Left lung (tissue), 10 donors: ENCODE measurements around the gene ESYT1. TPM values are rescaled to one million over a fixed set of nuclear protein-coding genes. Genes with fewer than 3 reads are reported as not detected.

ENCODE experiments used
- ATAC-seq: fragments of 200-7000 bp; cut with Tn5 transposase; one replicate; pipeline ENCODE4 v1.9.1; 2020; ENCODE audit warnings: moderate library complexity
- DNase-seq, 4 donors: peaks; one replicate each; pipeline ENCODE4 v3.0.0-alpha.2; 2013 to 2020
- H3K27ac ChIP-seq, 2 donors: fragments of 200-600 bp; sonication (generic) in 1 of 2; one replicate each; pipeline versions ENCODE4 v1.5.0 to v1.8.0; 2020 to 2021
- H3K27me3 ChIP-seq, 2 donors: fragments of 200-600 bp; sonication (generic) in 1 of 2; one replicate each; pipeline versions ENCODE4 v1.5.0 to v1.8.0; 2020 to 2021
- H3K36me3 ChIP-seq, 2 donors: fragments of 200-600 bp; sonication (generic) in 1 of 2; one replicate each; pipeline versions ENCODE4 v1.5.0 to v1.8.0; 2020 to 2021
- H3K4me1 ChIP-seq, 2 donors: fragments of 200-600 bp; one replicate each; pipeline ENCODE4 v1.8.0; 2021
- H3K4me3 ChIP-seq, 2 donors: fragments of 200-600 bp; sonication (generic) in 1 of 2; one replicate each; pipeline versions ENCODE4 v1.5.0 to v1.8.0; 2020 to 2021; ENCODE audit warnings: mild to moderate bottlenecking in 1 of 2
- H3K9me3 ChIP-seq, 2 donors: fragments of 200-600 bp; sonication (generic) in 1 of 2; one replicate each; pipeline versions ENCODE4 v1.5.0 to v1.8.0; 2020 to 2021
- intact Hi-C, 2 donors: fragments of 100-400 bp; cut with DNase I; formaldehyde crosslinking; loops; one replicate each; pipeline versions ENCODE4 v1.11.2 to v1.14.2; 2022
- polyA plus RNA-seq, 6 donors: library from polyadenylated mRNA; unstranded; fragments of 120-200 nt; gene quantifications; one replicate each; pipeline ENCODE4 v1.2.1, GENCODE V29; 2013; ENCODE audit not compliant: insufficient read length in 6 of 6
- total RNA-seq, 2 donors: library from RNA; stranded (reverse); fragmentation: NEBNext Ultra II Directional; extraction: Animal tissue kit (Norgen Biotek cat#: 25700); gene quantifications; one replicate each; pipeline ENCODE4 v1.2.1, GENCODE V29; 2021
- TF ChIP-seq, protein P1 (sequence below), 2 donors: fragments of 200-600 bp; sonication (generic) in 1 of 2; IDR thresholded peaks; one replicate each; pipeline versions ENCODE4 v1.5.0 to v1.8.0; 2021; ENCODE audit warnings: antibody characterized with exemption in 2 of 2
- donor health status: DM: no; HTN: yes; CAD: no.
- donor health status: DM: no; HTN: no; CAD: no.

The ESYT1 gene
- total and polyA plus RNA-seq, 8 donors: 80.9 to 116 (median 91.9) TPM

DNA sequence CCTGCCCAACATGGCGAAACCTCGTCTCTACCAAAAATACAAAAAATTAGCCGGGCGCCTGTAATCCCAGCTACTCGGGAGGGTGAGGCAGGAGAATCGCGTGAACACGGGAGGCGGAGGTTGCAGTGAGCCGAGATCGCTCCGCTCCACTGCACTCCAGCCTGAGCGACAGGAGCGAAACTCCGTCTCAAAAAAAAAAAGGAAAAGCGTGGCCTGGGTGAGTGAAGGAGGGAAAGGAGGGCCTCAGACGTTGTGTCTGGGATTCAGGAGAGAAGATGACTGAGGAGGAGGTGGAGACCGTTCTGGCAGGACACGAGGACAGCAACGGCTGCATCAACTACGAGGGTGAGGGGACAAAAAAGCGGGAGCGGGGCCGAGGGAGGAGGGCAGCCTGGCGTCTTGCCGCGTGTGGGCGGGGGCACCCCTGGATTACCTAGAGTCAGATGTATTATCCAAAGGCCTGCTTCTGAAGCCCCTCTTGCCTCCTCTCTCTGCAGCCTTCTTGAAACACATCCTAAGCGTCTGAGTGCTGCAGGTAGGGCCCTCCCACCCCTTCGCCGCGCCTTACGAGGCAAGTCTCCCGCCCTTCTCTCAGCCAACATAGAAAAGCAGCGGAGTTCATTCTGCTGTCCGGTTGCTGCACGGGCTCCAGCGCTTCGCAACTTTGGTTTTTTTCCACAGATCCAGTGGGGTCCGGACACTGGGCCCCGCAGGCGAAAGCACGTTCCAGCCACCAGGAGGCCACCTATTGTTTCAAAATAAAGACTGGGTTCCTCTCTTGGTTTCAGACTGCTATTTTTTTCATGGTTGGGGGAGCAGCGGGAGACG, 29.3 kb downstream of the ESYT1 start:
- H3K4me3 ChIP-seq: peak overlapping the region; percentile 47 to 88
- ATAC-seq (peak; percentile 56), DNase-seq (peak; percentile 66 to 93 (median 86))
- peak overlapping the region; percentile 94 to 97 for H3K27ac ChIP-seq
- TF ChIP-seq, protein P1, sequence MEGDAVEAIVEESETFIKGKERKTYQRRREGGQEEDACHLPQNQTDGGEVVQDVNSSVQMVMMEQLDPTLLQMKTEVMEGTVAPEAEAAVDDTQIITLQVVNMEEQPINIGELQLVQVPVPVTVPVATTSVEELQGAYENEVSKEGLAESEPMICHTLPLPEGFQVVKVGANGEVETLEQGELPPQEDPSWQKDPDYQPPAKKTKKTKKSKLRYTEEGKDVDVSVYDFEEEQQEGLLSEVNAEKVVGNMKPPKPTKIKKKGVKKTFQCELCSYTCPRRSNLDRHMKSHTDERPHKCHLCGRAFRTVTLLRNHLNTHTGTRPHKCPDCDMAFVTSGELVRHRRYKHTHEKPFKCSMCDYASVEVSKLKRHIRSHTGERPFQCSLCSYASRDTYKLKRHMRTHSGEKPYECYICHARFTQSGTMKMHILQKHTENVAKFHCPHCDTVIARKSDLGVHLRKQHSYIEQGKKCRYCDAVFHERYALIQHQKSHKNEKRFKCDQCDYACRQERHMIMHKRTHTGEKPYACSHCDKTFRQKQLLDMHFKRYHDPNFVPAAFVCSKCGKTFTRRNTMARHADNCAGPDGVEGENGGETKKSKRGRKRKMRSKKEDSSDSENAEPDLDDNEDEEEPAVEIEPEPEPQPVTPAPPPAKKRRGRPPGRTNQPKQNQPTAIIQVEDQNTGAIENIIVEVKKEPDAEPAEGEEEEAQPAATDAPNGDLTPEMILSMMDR (IDR thresholded peaks at IDR 0.05): peak; percentile 35 to 61
- peaks cover 0 to 31% of the 10 kb centered on the region in 2 donors for H3K36me3 ChIP-seq
- intact Hi-C loops: no loop called here
- no peaks in the 10 kb centered on the region for H3K27me3 ChIP-seq
- H3K4me1 ChIP-seq: peaks cover 21 to 49% of the 10 kb centered on the region in 2 donors
- H3K9me3 ChIP-seq: no peaks in the 10 kb centered on the region

- Histone ChIP-seq H3K27me3 (no peaks in the 10 kb centered on the region), H3K9me3 (no peaks in the 10 kb centered on the region), H3K4me3 (peak within 1 kb of the TSS; percentile 47 to 88), H3K27ac (peak within 1 kb of the TSS; percentile 94 to 97), H3K36me3 (peaks cover 0 to 40% of the 10 kb centered on the region in 2 donors), H3K4me1 (peaks cover 21 to 48% of the 10 kb centered on the region in 2 donors)
- peak; percentile 92 to 99 (median 97) for DNase-seq
- intact Hi-C loops: no loop called here
- ATAC-seq: peak; percentile 88
- TF ChIP-seq, protein P1 (IDR thresholded peaks at IDR 0.05): no peak
These were observed 30.2 kb downstream of the ESYT1 start, which contains the start of gene MYL6 for GRCh38 chr12:56158029-56158925. Gene MYL6 (plus strand): TSS chr12:56158359. CDS start chr12:56158402, 43 bp downstream.

GRCh38 chr12:56158926-56159461, 30.9 kb downstream of the ESYT1 start:
- intact Hi-C loops: no loop called here
- peaks cover 21 to 45% of the 10 kb centered on the region in 2 donors for H3K4me1 ChIP-seq
- no peaks in the 10 kb centered on the region for H3K27me3 ChIP-seq
- TF ChIP-seq, protein P1 (IDR thresholded peaks at IDR 0.05): no peak
- DNase-seq (peak; percentile 50 to 91 (median 82)), ATAC-seq (peak; percentile 74)
- peak overlapping the region; percentile 47 to 88 for H3K4me3 ChIP-seq
- H3K36me3 ChIP-seq: peaks cover 0 to 47% of the 10 kb centered on the region in 2 donors
- H3K27ac ChIP-seq: peak overlapping the region; percentile 94 to 97
- no peaks in the 10 kb centered on the region for H3K9me3 ChIP-seq

DNA sequence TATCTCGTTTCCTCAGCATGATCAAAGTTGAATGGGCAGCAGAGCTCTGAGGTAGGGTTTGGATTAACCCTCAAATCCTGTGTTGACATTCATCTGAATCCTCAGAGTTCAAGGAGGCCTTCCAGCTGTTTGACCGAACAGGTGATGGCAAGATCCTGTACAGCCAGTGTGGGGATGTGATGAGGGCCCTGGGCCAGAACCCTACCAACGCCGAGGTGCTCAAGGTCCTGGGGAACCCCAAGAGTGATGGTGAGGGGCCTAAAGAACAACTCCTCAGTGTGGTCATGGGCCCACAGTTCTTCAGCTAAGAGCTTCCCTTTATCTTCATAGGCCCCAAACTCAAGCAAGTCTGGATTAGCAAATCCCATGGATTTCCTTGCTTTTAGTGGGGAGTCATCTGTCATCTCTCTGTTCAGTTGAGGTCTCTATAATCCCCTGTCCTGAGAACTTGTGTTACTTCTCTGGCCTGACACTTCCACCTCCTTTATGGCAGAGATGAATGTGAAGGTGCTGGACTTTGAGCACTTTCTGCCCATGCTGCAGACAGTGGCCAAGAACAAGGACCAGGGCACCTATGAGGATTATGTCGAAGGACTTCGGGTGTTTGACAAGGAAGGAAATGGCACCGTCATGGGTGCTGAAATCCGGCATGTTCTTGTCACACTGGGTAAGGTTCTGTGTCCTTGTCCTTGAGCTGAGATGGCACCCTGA, 31.6 kb downstream of the ESYT1 start:
- Histone ChIP-seq H3K9me3 (no peaks in the 10 kb centered on the region), H3K27ac (peak overlapping the region; percentile 94 to 97), H3K27me3 (no peaks in the 10 kb centered on the region), H3K36me3 (peaks cover 0 to 53% of the 10 kb centered on the region in 2 donors), H3K4me1 (peaks cover 21 to 45% of the 10 kb centered on the region in 2 donors), H3K4me3 (peak overlapping the region; percentile 47 to 88)
- TF ChIP-seq, protein P1 (IDR thresholded peaks at IDR 0.05): no peak
- ATAC-seq: no peak
- intact Hi-C loops: no loop called here
- DNase-seq: no peak
